Stimulated activated CD8-positive, alpha-beta memory T cell treated with anti-CD3 and anti-CD28 coated beads, Interleukin-7, amount 100 ng/mL, for 1 hour (primary cell): ENCODE measurements around the gene IFFO2.

ENCODE experiments used
- DNase-seq, 2 donors: peaks; one replicate each; pipeline ENCODE4 v3.0.0-alpha.2; 2020; ENCODE audit warnings: low read depth in 2 of 2

IFFO2 gene

DNA sequence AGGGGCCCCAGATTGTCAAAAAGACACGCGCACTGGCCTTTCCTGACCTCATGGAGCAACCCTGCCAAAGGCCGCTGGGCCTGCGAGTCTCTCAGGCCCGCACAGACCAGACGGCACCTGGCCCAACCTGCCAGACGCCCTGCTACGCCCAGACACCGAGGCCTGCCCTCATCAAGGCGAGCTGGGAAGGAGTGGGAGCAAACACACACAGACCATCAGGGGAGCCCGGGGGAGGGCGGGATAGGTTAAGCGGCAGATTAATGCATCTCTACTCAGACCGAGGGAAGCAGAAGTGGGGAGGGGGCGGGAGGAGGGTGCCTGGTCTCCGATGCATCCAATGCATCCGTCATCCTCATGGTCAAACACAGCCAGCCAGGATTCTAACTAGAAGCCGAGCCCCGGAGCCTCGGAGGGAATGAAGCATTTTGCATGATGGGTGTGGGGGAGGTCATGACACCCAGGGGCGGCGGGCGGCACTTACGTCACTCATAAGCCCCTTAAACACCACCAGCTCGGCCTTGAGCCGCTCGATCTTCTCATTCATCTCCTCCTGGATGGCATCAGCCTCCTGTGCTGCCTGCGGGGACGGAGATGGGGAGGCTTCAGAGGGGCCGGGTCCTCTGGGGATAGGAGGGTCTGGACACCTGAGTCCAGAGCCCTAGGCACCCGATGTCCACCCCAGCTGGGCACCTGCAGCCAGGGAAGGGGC lies 37.1 kb downstream of the IFFO2 start:
- no peak for DNase-seq

GRCh38 chr1:18918417-18918816 lies 38.1 kb downstream of the IFFO2 start:
- no peak for DNase-seq

DNA sequence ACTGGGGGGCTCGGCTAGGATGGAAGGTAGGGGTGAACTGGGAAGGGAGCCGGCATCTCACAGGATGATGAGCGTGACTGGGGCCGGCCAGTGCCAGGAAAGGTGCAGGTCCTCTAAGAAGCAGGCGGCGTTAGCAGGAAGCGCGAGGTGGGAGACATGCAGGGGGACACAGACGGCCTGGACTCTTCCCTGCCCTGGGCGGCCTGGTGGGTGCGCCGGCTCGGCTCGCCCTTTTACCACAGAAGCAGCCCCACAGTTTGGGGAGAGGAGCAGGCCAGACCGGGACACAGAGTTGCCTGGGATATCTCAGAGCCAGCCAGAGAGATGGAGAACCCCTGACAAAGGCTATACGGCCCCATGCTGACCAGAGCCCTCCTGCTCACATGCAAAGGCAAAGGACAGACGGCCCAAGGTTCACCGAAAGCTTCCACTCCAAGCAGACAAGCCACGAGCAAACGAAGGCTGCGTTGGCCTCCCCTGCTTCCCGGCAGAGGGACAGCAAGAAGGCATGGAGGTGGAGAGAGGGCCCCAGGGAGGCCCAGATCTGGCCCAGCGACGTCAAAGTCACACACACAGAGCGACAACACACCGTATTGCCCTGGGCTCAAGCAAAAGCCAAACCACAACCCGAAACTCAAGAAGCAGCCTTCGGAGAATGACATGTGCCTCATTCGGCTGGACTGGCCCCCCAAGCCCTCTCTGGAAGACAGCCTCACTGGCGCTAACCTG lies 39.2 kb downstream of the IFFO2 start:
- DNase-seq, result no peak

GRCh38 chr1:18915341-18915740 lies 41.1 kb downstream of the IFFO2 start:
- DNase-seq, result no peak

DNA sequence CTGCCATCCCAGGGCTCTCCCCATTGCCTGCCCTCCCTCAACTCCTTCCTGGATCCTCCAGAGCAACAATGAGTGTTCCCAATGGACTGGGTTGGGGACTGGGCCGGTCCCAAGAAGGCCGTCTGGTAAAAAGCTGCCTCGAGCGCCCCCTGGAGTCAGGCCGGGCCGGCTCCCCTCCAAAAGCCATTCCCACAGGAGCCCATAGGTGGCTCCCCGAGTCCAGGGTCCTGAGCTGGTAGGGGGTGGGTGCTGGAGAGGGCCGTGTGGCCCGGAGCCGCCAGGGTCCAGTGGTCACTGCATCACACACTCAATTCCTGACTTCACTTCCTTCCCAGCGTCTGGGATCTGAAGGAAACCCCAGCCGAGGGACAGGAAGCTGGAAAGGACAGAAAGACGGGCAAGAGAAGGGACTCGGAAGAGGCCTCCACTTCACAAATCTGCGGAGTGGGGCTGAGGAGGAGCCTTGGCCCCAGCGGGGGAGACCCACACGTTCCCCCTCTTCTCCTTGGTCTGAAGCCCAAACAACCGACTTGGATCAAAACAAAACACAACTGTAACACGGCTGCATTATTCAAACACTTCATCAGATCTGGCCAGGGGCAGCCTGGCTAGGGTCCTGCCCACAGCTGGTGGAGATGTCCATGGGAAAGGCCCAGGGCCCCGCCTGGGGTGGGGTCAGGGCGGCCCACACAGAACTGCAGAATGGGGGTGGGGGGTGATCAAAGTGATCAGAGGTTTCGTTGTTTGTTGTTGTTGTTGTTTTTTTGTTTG lies 43.2 kb downstream of the IFFO2 start:
- peak; percentile 41 to 61 for DNase-seq

- DNase-seq, result no peak
Measured at GRCh38 chr1:18912550-18912949, 43.9 kb downstream of the IFFO2 start.

DNA sequence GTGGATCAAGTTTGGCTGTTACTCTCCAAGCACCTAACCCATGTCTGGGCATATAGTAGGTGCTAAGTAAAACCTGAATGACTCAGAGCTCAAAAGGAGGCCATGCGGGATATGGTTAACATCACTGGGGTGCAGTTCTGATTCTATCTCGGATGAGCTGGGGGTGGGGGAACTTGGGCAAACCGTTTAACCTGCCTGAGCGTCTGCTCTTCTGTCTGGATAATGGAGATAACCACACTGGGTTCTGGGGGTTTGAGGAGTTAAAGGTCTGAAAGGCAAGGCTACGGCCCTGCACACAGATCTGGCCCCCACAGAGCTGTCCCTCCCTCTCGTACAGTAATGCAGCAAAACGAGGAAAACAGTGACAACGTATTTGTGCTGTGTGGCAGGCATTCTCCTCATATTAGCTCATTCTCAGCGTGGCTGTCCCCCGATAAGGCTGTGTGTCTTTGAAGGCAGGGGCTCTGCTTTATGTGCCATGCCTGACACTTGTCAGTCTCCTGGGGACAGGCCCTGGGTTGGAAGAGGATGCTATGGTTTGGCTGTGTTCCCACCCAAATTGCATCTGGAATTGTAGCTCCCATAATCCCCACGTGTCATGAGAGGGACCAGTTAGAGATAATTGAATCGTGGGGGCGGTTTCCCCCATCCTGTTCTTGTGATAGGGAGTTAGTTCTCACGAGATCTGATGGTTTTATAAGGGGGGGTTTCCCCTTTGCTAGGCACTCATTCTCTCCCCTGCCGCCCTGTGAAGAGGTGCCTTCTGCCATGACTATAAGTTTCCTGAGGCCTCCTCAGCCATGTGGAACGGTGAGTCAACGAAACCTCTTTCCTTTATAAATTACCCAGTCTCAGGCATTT lies 47.3 kb downstream of the IFFO2 start:
- DNase-seq, result no peak

GRCh38 chr1:18907917-18908845 lies 48.3 kb downstream of the IFFO2 start:
- no peak for DNase-seq

DNA sequence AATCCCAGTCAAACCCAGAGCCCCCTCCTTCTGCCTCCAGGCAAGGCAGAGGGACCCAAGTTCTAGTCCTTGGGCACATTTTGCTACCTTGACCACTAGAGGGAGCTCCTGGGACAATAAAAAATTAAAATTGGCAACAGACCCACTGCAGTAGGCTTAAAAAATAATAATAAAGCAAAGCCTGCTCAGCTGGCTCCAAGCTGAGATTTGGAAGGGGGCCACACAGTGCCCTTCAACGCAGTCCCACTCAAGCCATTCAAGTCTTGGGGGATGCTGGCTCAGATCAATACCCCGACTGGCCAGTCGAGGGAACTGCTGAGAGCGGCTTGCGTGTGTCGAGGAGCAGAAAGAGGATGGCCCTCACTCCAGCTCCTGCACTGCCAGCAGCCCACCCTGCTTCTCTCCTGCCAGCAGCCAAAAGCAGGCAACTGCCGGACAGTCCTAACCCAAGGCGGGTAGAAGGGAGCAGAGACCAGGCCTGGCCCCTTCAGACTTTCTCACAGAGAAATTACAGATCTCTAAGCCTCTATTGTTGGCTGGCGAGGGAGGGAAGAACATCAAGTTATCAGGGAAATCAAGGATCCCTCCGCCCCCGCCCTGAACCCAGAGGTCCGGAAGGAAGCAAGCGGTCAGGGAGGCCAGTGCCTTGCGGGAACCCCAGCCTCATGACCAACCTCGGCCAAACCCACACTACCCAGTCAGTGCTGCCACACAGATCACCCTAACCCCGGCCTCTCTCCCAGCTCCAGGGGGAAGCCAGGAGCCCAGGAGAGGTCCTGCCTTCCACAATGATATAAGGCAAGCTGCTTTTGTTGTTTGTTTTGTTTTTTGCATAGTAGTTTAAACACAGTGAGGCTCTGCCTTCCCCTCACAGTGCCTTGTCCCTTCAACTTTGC lies 49.2 kb downstream of the IFFO2 start:
- DNase-seq, result peak; percentile 30 to 31

- DNase-seq, result no peak
Measured at GRCh38 chr1:18903291-18903756, 53.2 kb downstream of the IFFO2 start.

GRCh38 chr1:18902523-18903290 lies 53.8 kb downstream of the IFFO2 start, which contains the start of gene ALDH4A1:
ALDH4A1 (minus strand) TSS chr1:18902555; CDS start chr1:18902523, 32 bp downstream.
- peak; percentile 78 to 80 for DNase-seq

DNA sequence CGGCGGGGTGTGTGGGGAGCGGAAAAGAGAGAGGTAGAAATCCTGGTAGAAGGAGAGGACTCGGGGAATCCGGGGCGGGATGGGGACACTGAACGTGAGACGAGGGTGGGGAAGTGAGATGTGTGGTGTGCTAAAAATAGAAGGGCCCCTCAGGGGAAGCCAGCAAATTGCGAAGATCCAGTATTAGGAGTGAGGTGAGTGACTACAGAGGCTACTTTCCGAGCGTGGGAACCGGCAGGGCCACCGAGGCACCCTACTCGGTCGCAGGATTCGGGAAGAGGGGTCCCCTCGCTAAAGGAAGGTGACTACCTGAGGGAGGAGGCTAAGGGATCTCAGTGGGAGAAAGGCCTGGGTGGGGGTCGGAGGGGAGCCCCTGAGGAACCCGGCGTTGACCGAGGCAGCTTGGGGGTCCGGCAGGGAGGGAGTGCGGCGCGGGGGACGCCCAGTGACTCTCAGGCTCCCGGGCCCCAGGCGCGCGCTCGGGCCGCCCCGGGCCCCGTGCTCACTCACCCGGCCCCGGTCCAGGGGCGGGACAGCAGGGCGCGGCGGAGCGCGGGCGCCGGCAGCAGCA lies 54.4 kb downstream of the IFFO2 start:
- no peak for DNase-seq

GRCh38 chr1:18901147-18901951 lies 55.1 kb downstream of the IFFO2 start:
- DNase-seq, result no peak

GRCh38 chr1:18900303-18900841 lies 56.1 kb downstream of the IFFO2 start:
- no peak for DNase-seq

DNA sequence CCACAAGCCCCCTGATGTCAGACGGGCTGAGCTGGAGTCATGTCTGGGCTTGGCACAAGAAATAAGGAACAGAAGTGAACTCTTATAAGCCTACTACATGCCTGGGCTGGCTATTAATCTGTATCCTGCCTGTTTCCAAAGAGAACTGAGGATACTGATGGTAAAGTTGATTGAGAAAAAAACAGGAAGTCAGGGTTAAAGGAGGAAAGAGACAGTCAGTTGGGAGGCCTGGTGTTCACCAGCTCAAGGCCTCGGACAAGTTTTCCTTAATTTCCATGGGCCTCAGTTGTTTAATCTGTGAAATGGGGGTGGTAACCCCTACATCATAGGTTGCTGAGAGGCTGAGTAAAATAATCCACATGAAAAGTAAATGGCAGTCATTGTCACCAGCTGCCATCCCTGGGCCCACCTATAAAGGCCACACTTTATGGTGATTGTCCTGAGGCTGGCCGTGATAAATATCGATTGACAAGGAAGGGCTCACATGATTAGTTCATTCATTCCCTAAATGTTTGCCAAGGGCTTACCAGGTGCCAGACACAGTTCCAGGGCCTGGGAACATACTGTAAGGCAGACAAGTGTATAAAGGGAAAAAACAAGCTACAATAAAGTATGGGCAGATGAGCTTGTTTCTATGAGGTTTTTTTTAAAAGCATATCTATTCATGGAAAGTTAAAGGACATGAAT lies 57.0 kb downstream of the IFFO2 start:
- no peak for DNase-seq

GRCh38 chr1:18898567-18898966 lies 57.9 kb downstream of the IFFO2 start:
- DNase-seq, result no peak
